Activated naive CD4-positive, alpha-beta T cell (primary cell): ENCODE measurements around the gene AP5B1.

Experiments used
- DNase-seq, 4 experiments: peaks; one replicate each; lab custom pipeline; 2025; lab: John Stamatoyannopoulos, UW

Gene AP5B1

DNA sequence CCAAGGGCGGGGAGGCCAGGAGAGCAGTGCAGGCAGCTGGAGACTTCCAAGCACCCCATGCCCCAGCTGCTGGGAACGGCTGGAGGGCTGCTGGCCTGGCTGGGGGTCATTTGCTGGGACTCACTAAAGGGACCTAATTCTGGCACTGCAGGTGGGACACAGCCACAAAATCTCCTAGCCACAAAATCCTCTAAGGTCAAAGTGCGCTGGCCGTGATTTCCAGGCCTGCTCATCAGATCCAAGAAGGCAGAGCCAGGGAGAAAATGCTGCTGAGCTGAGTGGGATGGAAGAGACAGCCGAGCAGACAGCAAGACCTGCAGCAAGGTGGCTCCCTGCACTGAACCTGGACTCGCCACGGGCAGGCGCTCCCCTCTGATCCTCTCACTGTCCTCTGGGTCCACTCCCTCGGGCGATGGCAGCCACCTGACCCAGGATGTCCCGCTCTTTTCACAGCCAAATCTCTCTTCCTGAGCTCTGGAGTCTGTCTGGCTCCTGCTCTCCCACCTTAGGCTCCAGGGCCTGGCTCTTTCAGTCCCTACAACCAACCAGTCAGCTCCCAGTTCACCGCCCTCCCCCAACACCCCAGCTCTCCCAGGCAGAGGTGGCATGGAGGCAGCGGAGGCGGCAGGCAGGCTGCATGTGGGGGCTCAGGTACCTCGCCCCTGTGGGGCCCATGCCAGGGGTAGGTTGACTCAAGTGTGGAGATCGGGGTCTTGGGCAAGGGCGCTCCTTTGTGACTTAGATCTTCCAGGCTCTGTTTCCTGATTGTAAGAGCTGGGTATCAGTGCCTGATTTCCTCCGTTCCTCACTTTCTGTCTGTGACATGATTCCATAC is 20.6 kb upstream of the AP5B1 start:
- DNase-seq: no peak

DNA sequence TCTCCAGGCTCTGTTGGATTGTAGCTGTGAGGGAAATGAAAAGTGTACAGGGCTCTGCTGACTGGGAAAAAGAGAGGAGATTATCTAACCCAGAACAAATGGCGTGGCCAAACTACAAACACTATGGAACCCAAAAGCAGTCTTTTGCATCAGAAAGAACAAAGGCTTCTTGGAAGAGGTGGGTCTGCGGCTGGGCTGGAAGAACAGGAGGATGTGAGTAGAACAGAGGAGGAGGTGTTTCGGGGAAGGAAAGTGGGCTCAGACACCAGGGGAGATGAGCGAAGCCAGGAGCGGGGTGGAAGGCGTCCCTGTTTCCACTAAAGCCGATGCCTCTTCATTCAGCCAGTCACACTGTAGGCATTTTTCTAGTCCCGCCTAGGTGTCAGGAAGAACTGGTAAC is 18.1 kb upstream of the AP5B1 start:
- no peak for DNase-seq

DNA sequence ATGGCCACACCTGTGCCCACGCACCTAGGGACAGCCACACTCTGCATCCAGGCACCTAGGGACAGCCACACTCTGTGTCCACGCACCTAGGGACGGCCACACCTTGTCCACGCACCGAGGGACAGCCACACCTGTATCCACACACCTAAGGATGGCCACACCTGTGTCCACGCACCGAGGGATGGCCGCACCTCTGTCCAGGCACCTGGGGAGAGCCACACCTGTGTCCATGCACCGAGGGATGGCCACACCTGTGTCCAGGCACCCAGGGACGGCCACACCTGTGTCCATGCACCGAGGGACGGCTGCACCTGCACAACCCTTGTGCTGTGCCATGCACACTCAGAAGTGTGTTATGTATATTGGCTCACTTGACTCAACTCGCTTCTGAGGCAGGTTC is 16.9 kb upstream of the AP5B1 start:
- DNase-seq: no peak

- DNase-seq: no peak
Measured at GRCh38 chr11:65796726-65797601, 16.2 kb upstream of the AP5B1 start.

GRCh38 chr11:65794570-65795510 is 14.1 kb upstream of the AP5B1 start:
- no peak for DNase-seq

GRCh38 chr11:65793625-65794400 is 13.0 kb upstream of the AP5B1 start:
- DNase-seq: no peak

- no peak for DNase-seq
Measured at GRCh38 chr11:65793144-65793581, 12.4 kb upstream of the AP5B1 start.

GRCh38 chr11:65792456-65792855 is 11.7 kb upstream of the AP5B1 start:
- no peak for DNase-seq

- no peak for DNase-seq
Measured at GRCh38 chr11:65791719-65792213, 11.0 kb upstream of the AP5B1 start.

- no peak for DNase-seq
Measured at GRCh38 chr11:65790902-65791650, 10.3 kb upstream of the AP5B1 start.

- no peak for DNase-seq
Measured at GRCh38 chr11:65790104-65790901, 9.5 kb upstream of the AP5B1 start.

DNA sequence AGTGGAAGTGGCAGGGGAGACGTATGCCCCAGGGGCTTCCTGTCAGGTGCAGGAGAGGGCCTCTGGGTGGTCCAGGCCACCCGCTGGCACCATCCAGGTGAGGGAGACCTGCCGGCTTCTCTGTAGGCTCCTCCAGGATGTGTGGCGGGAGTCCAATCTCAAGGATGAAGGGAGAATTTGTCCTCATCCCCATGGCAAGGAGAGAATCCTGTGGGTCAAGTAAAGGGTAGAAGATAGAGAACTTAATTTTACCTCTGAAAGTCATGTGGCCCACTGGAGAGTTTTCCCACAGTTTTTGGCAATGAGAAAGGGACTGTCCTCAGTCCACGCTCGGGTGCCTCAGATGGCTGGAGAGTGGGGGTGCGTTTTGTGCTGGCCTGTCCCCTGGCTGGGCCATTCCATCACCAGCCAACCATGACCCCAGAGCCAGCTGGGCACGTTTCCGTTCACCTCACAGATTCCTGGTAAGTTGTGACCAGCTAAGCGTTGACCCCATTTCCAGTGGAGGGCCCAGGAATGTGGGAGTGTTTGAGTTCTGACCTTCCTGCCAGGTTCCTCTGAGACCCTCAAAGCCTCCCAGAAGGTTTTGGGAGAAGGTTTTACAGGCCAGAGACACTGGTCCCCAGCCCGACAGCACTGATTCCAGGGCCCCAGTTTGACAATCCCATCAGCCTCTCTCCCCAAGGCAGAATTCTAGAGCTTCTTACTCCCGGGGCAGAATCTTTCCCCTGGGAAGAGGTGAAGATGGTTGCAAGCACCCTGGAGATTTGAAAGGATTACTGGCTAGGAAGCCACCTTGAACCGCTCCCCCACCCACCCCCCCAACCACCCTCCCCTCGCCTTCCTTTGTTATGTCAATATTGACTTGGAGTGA is 8.7 kb upstream of the AP5B1 start:
- DNase-seq: no peak

- no peak for DNase-seq
Measured at GRCh38 chr11:65788821-65789220, 8.0 kb upstream of the AP5B1 start.

- no peak for DNase-seq
Measured at GRCh38 chr11:65787649-65788622, 7.2 kb upstream of the AP5B1 start.

DNA sequence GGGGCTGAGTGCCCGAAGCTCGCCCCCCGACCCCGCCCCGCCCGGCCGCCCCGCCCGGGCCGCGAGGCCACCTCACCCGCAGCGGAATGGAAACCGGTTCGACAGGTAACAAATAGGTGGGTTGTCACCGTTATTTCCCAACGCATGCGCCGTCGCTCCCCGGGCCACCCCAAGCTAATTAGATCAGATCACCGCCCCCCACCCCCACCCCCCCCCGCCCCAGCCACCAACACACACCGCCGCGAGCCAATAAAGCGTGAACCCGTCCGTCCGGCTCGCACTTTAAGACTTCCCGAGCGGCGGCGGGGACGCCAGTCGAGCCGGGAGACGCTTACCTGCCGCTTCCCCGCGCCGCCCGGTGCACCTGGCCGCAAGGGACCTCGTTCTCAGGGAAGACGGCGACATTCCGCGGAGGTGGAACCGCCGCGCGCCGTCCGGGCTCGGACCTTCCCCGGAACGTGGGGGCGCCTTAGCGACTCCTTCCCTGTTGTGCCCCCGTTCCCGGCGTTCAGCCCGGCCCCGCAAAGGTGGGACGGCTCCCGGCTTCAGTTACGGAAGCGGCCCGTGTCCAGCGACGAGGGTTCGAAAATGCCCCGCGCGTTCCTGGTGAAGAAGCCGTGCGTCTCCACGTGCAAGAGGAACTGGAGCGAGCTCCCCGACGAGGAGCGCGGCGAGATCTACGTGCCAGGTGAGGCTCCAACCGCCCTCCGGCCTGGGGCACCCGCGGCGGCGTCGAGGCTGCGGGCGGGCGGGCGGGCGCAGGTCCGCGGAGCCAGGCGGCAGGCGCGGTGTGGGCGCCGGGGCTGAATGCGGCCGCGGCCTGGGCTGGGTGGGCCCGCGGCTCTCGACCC is 6.2 kb upstream of the AP5B1 start, which contains the start of gene OVOL1:
TSS of gene OVOL1 (plus strand) at position 278 of the 851 bp plus-strand sequence. CDS start at position 589, 311 bp downstream.
- DNase-seq: no peak
